C4-2B (cell line): Measurements from ENCODE around the gene UBR1.

Source experiments
- ZFX ChIP-seq: fragments of 450-650 bp; IDR thresholded peaks from 2 replicates; pipeline ENCODE4 v1.6.1; 2017
- TF ChIP-seq, protein P1 (sequence below): fragments of 450-650 bp; conservative IDR thresholded peaks from 2 replicates; pipeline ENCODE4 v1.5.1; 2017; ENCODE audit warnings: mild to moderate bottlenecking

DNA sequence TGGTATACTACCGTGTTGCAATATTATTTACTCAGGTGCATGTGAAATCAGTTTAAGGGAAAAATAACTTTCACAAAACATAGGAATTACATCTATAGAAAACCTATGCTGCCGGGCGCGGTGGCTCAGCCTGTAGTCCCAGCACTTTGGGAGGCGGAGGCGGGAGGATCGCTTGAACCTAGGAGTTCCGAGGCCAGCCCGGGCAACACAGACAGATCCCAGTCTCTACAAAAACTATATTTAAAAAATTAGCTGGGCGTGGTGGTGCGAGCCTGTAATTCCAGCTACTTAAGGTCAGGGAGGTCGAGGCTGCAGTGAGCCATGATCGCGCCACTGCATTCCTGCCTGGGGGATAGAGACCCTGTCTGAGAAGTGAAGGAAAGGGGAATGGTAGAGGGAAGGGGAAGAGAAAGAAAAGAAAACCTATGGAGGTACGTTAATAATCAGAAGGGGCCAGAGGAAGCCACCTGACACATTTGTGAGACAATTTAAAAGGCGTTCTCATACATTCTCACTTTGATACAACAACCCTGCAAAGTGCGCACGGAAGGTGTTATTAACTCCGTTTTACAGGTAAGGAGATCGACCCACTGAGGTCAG lies 27.1 kb upstream of the UBR1 start:
- TF ChIP-seq, protein P1, sequence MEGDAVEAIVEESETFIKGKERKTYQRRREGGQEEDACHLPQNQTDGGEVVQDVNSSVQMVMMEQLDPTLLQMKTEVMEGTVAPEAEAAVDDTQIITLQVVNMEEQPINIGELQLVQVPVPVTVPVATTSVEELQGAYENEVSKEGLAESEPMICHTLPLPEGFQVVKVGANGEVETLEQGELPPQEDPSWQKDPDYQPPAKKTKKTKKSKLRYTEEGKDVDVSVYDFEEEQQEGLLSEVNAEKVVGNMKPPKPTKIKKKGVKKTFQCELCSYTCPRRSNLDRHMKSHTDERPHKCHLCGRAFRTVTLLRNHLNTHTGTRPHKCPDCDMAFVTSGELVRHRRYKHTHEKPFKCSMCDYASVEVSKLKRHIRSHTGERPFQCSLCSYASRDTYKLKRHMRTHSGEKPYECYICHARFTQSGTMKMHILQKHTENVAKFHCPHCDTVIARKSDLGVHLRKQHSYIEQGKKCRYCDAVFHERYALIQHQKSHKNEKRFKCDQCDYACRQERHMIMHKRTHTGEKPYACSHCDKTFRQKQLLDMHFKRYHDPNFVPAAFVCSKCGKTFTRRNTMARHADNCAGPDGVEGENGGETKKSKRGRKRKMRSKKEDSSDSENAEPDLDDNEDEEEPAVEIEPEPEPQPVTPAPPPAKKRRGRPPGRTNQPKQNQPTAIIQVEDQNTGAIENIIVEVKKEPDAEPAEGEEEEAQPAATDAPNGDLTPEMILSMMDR: no peak
- TF ChIP-seq ZFX: no peak
